Ramos (cell line): ENCODE measurements around the gene RCSD1.

ENCODE experiments used
- in situ Hi-C: fragments of 300-500 bp; cut with MboI; formaldehyde crosslinking; loops from one replicate; pipeline ENCODE4 v1.14.3; 2022; ENCODE audit warnings: low sequenced_read_pairs; ENCODE audit not compliant: unreplicated experiment

The RCSD1 gene

GRCh38 chr1:167663002-167663772 is 33.2 kb downstream of the RCSD1 start:
- in situ Hi-C loops: no loop called here

GRCh38 chr1:167665469-167665868 is 35.4 kb downstream of the RCSD1 start:
- in situ Hi-C loops: no loop called here

GRCh38 chr1:167666416-167666815 is 36.4 kb downstream of the RCSD1 start:
- in situ Hi-C loops: no loop called here

- in situ Hi-C loops: no loop called here
Observed at GRCh38 chr1:167667536-167667935, 37.5 kb downstream of the RCSD1 start.

DNA sequence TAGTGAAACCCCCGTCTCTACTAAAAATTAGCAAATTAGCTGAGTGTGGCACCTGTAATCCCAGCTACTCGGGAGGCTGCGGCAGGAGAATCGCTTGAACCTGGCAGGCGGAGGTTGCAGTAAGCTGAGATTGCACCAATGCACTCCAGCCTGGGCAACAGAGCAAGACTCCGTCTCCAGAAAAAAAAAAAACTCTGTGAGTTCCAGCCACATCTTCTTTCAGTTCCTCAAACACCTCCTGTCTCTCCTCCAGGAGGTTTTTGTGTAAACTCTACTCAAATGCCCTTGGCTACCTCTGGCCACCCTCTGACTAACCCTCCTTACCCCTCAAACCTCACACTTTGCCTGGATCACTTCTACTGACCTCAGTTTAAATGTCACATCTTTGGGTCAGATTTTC is 38.1 kb downstream of the RCSD1 start:
- in situ Hi-C loops: no loop called here

DNA sequence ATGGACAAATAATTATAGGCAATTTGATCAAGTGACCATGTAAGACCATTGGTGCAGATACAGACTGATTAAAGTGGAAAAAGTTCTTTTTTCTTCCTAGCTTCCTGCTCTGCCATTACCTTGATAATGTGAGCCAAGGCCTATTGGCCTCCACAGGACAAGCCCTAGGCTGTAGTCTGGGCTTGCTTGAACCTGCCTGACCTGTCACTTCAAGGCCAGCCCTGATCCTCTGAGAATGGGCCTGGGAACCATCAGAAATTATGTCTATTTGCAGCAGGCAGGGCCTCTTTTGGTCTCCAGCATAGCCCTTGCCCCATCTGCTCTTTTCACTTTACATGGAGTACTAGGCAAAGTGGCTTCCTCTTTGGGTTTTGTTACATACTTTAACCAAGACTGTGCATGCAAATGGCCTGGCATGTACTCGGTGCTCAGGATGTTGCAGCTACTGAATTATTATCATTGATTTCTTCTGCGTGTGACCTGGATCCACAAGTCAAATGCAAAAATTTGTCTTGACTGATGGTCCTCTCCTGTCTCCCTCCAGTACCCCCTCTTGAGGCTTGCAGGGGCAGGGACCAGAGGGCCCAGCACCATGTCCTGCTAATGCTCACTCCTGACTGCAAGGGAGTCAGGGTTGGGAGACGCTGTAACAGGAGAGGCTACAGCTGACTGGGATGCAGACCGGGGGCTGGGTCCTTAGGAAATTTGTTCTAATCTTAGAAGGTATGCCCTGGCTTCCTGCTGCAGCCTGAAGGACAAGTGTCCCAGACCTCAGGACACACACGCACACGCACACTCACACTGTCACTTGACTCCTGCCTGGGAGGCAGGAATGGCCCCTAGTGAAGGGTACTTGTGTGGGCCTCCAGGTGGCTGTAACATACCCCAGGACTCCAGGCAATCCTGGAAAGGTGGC is 39.4 kb downstream of the RCSD1 start:
- in situ Hi-C loops: no loop called here

DNA sequence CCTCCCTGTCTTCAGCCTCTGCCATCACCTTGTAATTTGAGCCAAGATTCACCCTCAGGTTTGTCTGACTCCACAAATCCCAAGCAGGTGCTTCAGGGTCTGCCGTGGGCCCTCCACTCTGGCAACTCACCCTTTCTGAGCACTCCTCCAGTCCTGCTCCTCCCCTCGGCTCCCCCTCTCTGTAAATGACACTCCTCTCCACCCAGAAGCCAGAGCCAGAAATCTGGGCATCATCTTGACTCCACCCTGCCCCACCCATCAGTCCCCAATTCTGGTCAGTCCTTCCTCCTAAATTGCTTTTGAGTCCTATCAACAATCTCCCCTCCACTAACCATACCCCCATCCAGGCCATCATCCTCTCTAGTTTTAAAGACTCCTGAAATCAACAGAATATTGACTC is 40.5 kb downstream of the RCSD1 start:
- in situ Hi-C loops: no loop called here

GRCh38 chr1:167671727-167672511 is 41.9 kb downstream of the RCSD1 start:
- in situ Hi-C loops: no loop called here

- in situ Hi-C loops: no loop called here
Observed at GRCh38 chr1:167672831-167673230, 42.8 kb downstream of the RCSD1 start.

DNA sequence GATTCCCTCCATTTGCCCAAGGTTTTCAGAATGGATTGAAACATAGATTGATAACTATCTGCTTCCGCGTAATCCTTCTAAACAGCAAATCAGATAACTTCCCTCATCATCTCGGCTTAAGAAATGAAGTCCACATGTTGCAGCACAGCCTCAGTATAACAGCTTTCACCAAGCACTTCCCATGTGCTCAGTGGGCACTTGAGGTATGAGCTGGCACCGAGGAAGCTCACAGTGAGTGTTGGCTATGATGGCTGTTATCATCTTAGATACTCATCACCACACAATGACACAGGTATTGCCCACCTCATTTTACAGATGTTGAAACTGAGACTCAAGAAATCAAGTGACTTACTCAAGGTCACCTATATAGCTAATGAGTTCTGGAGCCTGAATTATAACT is 43.2 kb downstream of the RCSD1 start:
- in situ Hi-C loops: no loop called here

GRCh38 chr1:167674156-167674555 is 44.1 kb downstream of the RCSD1 start:
- in situ Hi-C loops: no loop called here

GRCh38 chr1:167675440-167675839 is 45.4 kb downstream of the RCSD1 start:
- in situ Hi-C loops: no loop called here

DNA sequence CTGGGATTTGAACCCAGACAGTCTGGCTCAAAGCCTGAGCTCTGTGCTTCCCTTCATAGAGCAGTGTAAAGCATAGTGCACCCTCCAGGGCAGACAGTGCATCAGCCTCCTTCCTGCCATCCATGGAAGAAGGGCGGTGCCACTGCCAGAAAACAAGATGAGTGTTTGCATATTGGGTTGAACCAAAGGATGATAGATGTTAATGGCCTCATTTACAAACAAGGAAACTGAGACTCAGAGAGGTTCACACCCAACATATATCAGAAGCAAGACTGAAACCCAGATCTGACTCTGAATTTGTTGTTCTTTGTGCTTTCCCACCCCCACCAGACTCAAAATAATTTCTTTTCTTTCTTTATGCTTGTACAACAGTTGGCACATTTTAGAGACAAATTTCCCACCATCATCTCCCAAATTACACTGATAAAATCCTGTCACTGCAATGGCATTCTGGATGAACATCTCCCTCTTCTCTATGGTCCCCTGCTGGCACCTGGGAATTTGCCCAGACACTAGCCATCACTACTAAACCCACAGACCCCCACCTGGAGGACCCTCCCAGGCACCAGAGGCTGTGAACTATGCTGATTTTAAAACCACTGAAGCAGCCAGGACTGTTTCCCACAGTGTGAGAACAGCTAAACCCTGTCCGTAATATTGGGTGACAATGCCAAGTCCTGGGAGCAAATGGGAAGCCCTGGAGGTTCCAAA is 46.3 kb downstream of the RCSD1 start:
- in situ Hi-C loops: no loop called here

- in situ Hi-C loops: no loop called here
Observed at GRCh38 chr1:167676916-167677848, 47.1 kb downstream of the RCSD1 start.

DNA sequence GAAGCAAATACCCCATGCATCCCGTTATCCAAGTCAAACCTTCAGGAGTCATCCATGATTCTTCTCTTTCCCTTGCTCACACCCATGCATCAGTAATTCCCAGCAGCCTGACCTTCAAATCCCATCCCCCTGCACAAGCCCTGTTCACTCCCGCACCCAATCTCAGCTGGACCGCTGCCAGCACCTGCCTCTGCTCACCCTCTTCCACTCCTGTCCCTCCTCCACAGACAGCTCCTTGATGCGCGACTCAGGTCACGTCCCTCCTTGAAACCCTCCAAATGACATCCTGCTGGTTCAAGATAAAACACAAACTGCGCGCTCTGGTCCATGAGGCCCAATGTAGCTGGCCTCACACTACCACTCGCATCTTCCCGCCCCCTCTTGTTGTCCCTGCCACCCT is 48.4 kb downstream of the RCSD1 start:
- in situ Hi-C loops: no loop called here

- in situ Hi-C loops: no loop called here
Observed at GRCh38 chr1:167678838-167679237, 48.8 kb downstream of the RCSD1 start.

- in situ Hi-C loops: no loop called here
Observed at GRCh38 chr1:167679714-167680113, 49.7 kb downstream of the RCSD1 start.

DNA sequence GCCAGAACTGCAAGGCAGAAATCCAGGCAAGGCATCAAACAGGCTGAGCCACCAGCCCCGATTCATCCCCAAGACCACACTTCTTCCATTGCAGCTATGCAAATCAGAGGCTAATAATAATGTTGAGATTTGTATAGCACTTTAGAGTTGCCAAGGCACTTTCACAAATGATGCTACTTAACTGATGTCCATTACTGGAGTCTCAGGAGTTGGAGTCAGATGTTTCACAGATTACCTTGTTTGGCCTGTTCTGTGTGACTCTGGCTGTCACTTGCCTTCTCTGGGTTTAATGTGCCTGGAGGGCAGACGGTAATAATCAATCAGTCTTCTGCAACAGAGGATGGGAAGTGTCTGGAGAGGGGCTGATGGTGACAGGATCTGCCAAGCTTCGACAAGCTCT is 51.0 kb downstream of the RCSD1 start:
- in situ Hi-C loops: no loop called here
